ENCODE measurements around the gene SUN2.

SUN2 gene

DNA sequence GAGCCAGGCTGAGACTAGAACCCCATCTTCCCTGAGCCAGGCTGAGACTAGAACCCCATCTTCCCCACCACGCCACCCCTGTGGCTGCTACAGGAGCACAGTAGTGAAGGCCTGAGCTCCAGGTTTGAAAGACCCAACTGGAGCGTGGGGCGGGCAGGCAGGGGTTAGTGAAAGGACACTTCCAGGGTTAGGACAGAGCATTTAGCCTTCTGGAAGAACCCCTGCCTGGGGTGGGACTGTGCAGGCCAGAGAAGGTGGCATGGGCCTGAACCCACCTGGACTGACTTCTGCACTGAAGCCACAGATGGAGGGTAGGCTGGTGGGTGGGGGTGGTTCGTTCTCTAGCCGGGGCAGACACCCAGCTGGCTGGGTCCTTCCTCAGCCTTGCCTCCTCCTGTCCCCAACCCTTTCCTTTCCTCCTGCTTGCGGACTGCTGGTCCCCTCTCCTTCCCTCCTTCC is 24.1 kb downstream of the SUN2 start:
- H3K4me2 ChIP-seq (ENCODE audit: low read length), result no peak overlapping the region
- no CpG with 5 or more reads among the region's 6 CpGs for WGBS (ENCODE audit: extremely low coverage, insufficient coverage, low lambda C conversion rate)
- H2AK5ac ChIP-seq (ENCODE audit: low read length), result no peak overlapping the region
- no peak for DNase-seq
- H3K4me3 ChIP-seq (ENCODE audit: low read length), result no peak overlapping the region
- H4K8ac ChIP-seq (ENCODE audit: low read depth, low read length), result no peak overlapping the region
- no peak overlapping the region for H4K5ac ChIP-seq (ENCODE audit: low read length)
- no peak overlapping the region for H3K9ac ChIP-seq (ENCODE audit: low read length)
- H3K4ac ChIP-seq (ENCODE audit: low read depth, low read length), result no peak overlapping the region
- no peak overlapping the region for H3K56ac ChIP-seq (ENCODE audit: low read length)
- no peak overlapping the region for H3K18ac ChIP-seq (ENCODE audit: low read length)
- no peaks in the 10 kb centered on the region for H3K79me1 ChIP-seq (ENCODE audit: low read length)
- H3K27ac ChIP-seq (ENCODE audit: low read depth, low read length), result no peak overlapping the region
- peaks cover 14% of the 10 kb centered on the region for H3K36me3 ChIP-seq (ENCODE audit: control insufficient read depth, insufficient read depth, low read length)
- H2BK5ac ChIP-seq (ENCODE audit: low read length), result no peak overlapping the region
- H3K23ac ChIP-seq (ENCODE audit: low read length), result no peak overlapping the region
- H3K79me2 ChIP-seq (ENCODE audit: control insufficient read depth, insufficient read depth, low read length), result no peaks in the 10 kb centered on the region
- no peak overlapping the region for H2BK15ac ChIP-seq (replicated peaks; ENCODE audit: low read depth)
- no peaks in the 10 kb centered on the region for H3K4me1 ChIP-seq (ENCODE audit: control insufficient read depth, low read depth, low read length)
- H2BK120ac ChIP-seq (ENCODE audit: low read depth, low read length), result no peak overlapping the region
- no peaks in the 10 kb centered on the region for H3K27me3 ChIP-seq (ENCODE audit: insufficient read depth, low read length, poor library complexity)

DNA sequence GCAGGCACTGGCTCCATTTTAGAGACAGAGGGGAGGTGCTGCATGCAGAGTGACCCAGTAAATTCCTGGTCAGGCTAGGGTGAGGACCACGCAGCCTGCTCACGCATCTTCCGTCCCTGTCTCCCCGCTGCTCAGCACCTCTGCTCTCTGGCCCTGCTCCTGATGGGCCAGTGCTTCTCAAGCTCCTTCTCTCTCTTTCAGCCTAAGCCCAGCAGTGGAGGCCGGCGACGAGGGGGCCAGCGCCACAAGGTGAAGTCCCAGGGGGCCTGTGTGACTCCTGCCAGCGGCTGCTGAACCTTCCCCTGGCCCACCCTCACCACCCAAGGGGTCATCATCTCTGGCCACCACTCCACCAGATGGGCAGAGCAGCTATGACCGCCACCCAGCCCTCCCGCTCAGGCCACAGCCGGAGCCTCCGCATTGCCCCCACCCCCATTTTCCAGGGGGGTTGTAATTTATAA is 25.4 kb downstream of the SUN2 start:
- H3K27me3 ChIP-seq (ENCODE audit: insufficient read depth, low read length, poor library complexity), result no peaks in the 10 kb centered on the region
- H3K23ac ChIP-seq (ENCODE audit: low read length), result no peak overlapping the region
- H2BK120ac ChIP-seq (ENCODE audit: low read depth, low read length), result no peak overlapping the region
- no peak overlapping the region for H3K56ac ChIP-seq (ENCODE audit: low read length)
- H3K18ac ChIP-seq (ENCODE audit: low read length), result no peak overlapping the region
- no peak overlapping the region for H3K27ac ChIP-seq (ENCODE audit: low read depth, low read length)
- no peaks in the 10 kb centered on the region for H3K79me1 ChIP-seq (ENCODE audit: low read length)
- H3K4me1 ChIP-seq (ENCODE audit: control insufficient read depth, low read depth, low read length), result no peaks in the 10 kb centered on the region
- H4K8ac ChIP-seq (ENCODE audit: low read depth, low read length), result no peak overlapping the region
- H2BK15ac ChIP-seq (replicated peaks; ENCODE audit: low read depth), result no peak overlapping the region
- H2BK5ac ChIP-seq (ENCODE audit: low read length), result no peak overlapping the region
- no peak overlapping the region for H3K4me3 ChIP-seq (ENCODE audit: low read length)
- no peak overlapping the region for H3K4me2 ChIP-seq (ENCODE audit: low read length)
- no peaks in the 10 kb centered on the region for H3K79me2 ChIP-seq (ENCODE audit: control insufficient read depth, insufficient read depth, low read length)
- WGBS (ENCODE audit: extremely low coverage, insufficient coverage, low lambda C conversion rate), result no CpG with 5 or more reads among the region's 13 CpGs
- no peak overlapping the region for H2AK5ac ChIP-seq (ENCODE audit: low read length)
- no peak for DNase-seq
- H3K36me3 ChIP-seq (ENCODE audit: control insufficient read depth, insufficient read depth, low read length), result peaks cover 19% of the 10 kb centered on the region
- no peak overlapping the region for H3K9ac ChIP-seq (ENCODE audit: low read length)
- H3K4ac ChIP-seq (ENCODE audit: low read depth, low read length), result no peak overlapping the region
- H4K5ac ChIP-seq (ENCODE audit: low read length), result no peak overlapping the region

DNA sequence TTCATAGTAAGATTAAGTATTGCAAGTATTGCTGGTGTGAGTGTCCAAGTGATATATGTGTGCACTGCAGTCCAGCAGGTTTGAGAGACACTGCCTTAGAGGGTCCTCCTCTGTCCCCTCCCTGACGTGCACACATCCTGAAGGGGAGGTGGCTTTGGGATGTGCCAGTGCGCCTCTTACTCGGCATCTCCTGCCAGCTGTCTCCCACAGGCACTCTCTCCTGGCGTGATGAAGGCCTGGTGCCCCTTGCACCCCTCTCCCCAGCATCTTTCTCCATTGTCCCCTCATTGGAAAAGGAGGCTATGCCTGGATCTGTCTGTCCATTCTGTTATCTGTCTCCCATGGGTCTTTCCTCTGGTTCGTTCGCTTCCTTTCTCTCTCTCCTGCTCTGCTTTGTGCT is 25.9 kb downstream of the SUN2 start:
- no peak overlapping the region for H3K18ac ChIP-seq (ENCODE audit: low read length)
- H4K5ac ChIP-seq (ENCODE audit: low read length), result no peak overlapping the region
- no peaks in the 10 kb centered on the region for H3K27me3 ChIP-seq (ENCODE audit: insufficient read depth, low read length, poor library complexity)
- no peak overlapping the region for H3K4ac ChIP-seq (ENCODE audit: low read depth, low read length)
- no peaks in the 10 kb centered on the region for H3K79me2 ChIP-seq (ENCODE audit: control insufficient read depth, insufficient read depth, low read length)
- no peak overlapping the region for H3K9ac ChIP-seq (ENCODE audit: low read length)
- no peak overlapping the region for H2BK15ac ChIP-seq (replicated peaks; ENCODE audit: low read depth)
- H3K4me3 ChIP-seq (ENCODE audit: low read length), result no peak overlapping the region
- no peak overlapping the region for H3K56ac ChIP-seq (ENCODE audit: low read length)
- no peak overlapping the region for H3K4me2 ChIP-seq (ENCODE audit: low read length)
- H3K27ac ChIP-seq (ENCODE audit: low read depth, low read length), result no peak overlapping the region
- no peaks in the 10 kb centered on the region for H3K79me1 ChIP-seq (ENCODE audit: low read length)
- no peak for DNase-seq
- H3K23ac ChIP-seq (ENCODE audit: low read length), result no peak overlapping the region
- no CpG with 5 or more reads among the region's 6 CpGs for WGBS (ENCODE audit: extremely low coverage, insufficient coverage, low lambda C conversion rate)
- no peak overlapping the region for H2BK5ac ChIP-seq (ENCODE audit: low read length)
- no peaks in the 10 kb centered on the region for H3K4me1 ChIP-seq (ENCODE audit: control insufficient read depth, low read depth, low read length)
- H3K36me3 ChIP-seq (ENCODE audit: control insufficient read depth, insufficient read depth, low read length), result peaks cover 19% of the 10 kb centered on the region
- H4K8ac ChIP-seq (ENCODE audit: low read depth, low read length), result no peak overlapping the region
- H2AK5ac ChIP-seq (ENCODE audit: low read length), result no peak overlapping the region
- no peak overlapping the region for H2BK120ac ChIP-seq (ENCODE audit: low read depth, low read length)

DNA sequence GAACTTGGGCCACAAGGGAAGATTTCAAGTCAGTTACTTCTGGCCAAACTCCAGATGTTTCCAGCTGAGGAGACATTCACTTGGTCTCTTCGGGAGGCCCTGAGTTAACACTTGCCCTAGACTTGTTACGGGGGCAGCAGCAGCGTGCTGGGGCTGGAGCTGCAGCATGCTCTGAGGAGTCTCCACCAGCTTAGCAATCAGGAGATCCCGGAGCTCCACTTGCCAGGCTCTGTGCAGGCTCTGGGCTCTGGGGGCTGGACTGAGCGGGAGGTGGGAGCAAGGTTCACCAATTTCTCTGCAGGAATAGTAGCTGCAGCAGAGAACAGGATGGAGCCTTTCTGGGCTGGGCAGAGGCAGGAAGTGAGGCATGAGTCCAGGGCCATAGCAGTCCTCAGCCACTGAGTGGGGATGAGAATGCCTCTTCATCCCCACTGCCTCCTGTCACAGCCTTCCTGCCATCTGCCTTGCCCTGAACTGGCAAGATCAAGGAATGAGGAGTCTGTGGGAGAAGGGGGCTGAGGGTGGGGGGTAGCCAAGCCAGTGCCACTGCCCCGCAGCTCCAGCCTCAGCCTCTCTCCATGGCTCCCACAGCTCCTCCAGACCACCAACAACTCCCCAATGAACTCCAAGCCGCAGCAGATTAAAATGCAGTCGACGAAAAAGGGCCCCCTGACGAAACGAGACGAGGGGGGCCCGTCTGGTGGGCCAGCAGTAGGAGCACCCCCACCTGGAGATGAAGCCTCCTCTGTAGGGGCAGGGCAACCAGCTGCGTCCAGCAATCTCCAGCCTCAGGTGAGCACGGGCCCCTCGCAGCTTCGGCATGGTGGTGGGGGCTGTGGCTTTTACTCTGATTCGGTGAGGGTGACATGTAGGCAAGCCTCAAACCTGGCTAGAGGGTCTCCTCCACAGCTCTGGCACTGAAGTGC is 26.7 kb downstream of the SUN2 start:
- no peaks in the 10 kb centered on the region for H3K4me1 ChIP-seq (ENCODE audit: control insufficient read depth, low read depth, low read length)

DNA sequence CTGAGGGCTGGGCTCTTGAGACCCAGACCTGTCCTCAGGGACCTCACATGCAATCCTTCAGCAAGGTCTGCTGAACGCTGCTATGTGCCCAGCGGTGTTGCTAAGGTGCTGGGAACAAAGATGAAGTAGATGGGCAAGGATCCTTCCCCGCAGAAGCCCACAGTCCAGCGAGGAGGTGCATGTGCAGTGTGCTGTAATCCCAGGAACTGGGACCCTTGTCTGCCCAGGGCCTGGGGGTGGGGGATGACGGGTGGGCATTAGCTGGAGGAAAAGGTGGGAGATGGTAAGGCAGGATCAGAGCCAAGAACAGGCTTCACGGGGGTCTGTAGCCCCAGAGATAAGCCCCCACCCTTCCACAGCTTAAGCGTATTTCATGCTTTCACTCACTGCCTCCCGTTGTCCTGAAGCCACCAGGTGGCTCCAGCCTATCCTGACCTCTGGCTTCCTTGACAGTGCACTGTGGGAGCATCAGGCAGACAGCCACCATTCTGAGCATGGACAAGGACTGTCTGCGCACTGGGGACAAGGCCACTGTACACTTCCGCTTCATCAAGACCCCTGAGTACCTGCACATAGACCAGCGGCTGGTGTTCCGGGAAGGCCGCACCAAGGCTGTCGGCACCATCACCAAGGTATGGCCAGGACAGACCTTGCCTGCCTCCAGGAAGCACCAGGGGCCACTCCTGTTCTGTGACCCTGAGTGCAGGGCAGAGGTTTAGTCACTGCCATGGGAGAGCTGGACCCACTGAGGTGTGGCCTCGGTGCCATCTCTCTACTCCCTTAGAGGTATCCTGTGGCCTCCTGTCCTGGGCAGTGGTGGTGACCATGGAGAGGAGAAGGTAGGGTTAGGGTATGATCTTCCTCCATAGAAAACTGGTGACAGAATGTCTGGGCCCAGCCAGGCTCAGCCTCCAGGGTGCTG is 28.0 kb downstream of the SUN2 start:
- Histone ChIP-seq H3K79me1 (ENCODE audit: low read length) (no peaks in the 10 kb centered on the region), H3K79me2 (ENCODE audit: control insufficient read depth, insufficient read depth, low read length) (no peaks in the 10 kb centered on the region), H3K18ac (ENCODE audit: low read length) (no peak overlapping the region), H3K27ac (ENCODE audit: low read depth, low read length) (no peak overlapping the region), H3K4ac (ENCODE audit: low read depth, low read length) (no peak overlapping the region), H2AK5ac (ENCODE audit: low read length) (no peak overlapping the region), H3K4me1 (ENCODE audit: control insufficient read depth, low read depth, low read length) (no peaks in the 10 kb centered on the region), H3K27me3 (ENCODE audit: insufficient read depth, low read length, poor library complexity) (no peaks in the 10 kb centered on the region), H3K56ac (ENCODE audit: low read length) (no peak overlapping the region), H4K8ac (ENCODE audit: low read depth, low read length) (no peak overlapping the region), H3K4me3 (ENCODE audit: low read length) (no peak overlapping the region), H2BK120ac (ENCODE audit: low read depth, low read length) (no peak overlapping the region), H3K4me2 (ENCODE audit: low read length) (no peak overlapping the region), H4K5ac (ENCODE audit: low read length) (no peak overlapping the region), H3K9ac (ENCODE audit: low read length) (no peak overlapping the region), H2BK15ac (replicated peaks; ENCODE audit: low read depth) (no peak overlapping the region), H2BK5ac (ENCODE audit: low read length) (no peak overlapping the region), H3K36me3 (ENCODE audit: control insufficient read depth, insufficient read depth, low read length) (peaks cover 23% of the 10 kb centered on the region), H3K23ac (ENCODE audit: low read length) (no peak overlapping the region)
- no peak for DNase-seq
- no CpG with 5 or more reads among the region's 15 CpGs for WGBS (ENCODE audit: extremely low coverage, insufficient coverage, low lambda C conversion rate)

More for the DNA sequence above, 26.7 kb downstream of the SUN2 start:
- H4K5ac ChIP-seq (ENCODE audit: low read length), result no peak overlapping the region
- no CpG with 5 or more reads among the region's 18 CpGs for WGBS (ENCODE audit: extremely low coverage, insufficient coverage, low lambda C conversion rate)
- H2AK5ac ChIP-seq (ENCODE audit: low read length), result no peak overlapping the region
- peaks cover 22% of the 10 kb centered on the region for H3K36me3 ChIP-seq (ENCODE audit: control insufficient read depth, insufficient read depth, low read length)
- no peak overlapping the region for H2BK120ac ChIP-seq (ENCODE audit: low read depth, low read length)
- no peak overlapping the region for H3K4me3 ChIP-seq (ENCODE audit: low read length)
- no peak overlapping the region for H3K23ac ChIP-seq (ENCODE audit: low read length)
- no peak overlapping the region for H2BK5ac ChIP-seq (ENCODE audit: low read length)
- H3K79me1 ChIP-seq (ENCODE audit: low read length), result no peaks in the 10 kb centered on the region
- H4K8ac ChIP-seq (ENCODE audit: low read depth, low read length), result no peak overlapping the region
- no peak overlapping the region for H3K56ac ChIP-seq (ENCODE audit: low read length)
- H2BK15ac ChIP-seq (replicated peaks; ENCODE audit: low read depth), result no peak overlapping the region
- H3K4ac ChIP-seq (ENCODE audit: low read depth, low read length), result no peak overlapping the region
- H3K27me3 ChIP-seq (ENCODE audit: insufficient read depth, low read length, poor library complexity), result no peaks in the 10 kb centered on the region
- no peak for DNase-seq
- H3K9ac ChIP-seq (ENCODE audit: low read length), result no peak overlapping the region
- H3K79me2 ChIP-seq (ENCODE audit: control insufficient read depth, insufficient read depth, low read length), result no peaks in the 10 kb centered on the region
- no peak overlapping the region for H3K18ac ChIP-seq (ENCODE audit: low read length)
- H3K4me2 ChIP-seq (ENCODE audit: low read length), result no peak overlapping the region
- no peak overlapping the region for H3K27ac ChIP-seq (ENCODE audit: low read depth, low read length)

All from mesendoderm (in vitro differentiated cells).